ENCODE results near the gene KSR1.

DNA sequence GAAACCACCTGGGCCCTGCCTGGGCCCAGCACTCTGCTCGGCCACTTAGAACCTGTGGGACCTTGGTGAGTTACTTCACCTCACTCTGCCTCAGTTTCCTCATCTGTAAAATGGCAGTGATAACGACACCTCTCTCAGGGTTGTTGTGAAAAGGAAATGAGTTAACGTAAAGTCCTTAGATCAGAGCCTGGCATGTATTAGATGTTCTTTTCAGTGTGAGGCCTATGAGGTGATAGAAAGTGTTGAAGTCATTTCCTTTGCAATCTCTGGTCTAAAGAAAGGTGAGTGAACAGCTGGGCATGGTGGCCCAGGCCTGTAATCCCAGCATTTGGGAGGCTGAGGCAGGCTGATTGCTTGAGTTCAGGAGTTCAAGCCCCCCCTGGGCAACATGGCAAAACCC is 123.1 kb downstream of the KSR1 start:
- TF ChIP-seq, protein P1, sequence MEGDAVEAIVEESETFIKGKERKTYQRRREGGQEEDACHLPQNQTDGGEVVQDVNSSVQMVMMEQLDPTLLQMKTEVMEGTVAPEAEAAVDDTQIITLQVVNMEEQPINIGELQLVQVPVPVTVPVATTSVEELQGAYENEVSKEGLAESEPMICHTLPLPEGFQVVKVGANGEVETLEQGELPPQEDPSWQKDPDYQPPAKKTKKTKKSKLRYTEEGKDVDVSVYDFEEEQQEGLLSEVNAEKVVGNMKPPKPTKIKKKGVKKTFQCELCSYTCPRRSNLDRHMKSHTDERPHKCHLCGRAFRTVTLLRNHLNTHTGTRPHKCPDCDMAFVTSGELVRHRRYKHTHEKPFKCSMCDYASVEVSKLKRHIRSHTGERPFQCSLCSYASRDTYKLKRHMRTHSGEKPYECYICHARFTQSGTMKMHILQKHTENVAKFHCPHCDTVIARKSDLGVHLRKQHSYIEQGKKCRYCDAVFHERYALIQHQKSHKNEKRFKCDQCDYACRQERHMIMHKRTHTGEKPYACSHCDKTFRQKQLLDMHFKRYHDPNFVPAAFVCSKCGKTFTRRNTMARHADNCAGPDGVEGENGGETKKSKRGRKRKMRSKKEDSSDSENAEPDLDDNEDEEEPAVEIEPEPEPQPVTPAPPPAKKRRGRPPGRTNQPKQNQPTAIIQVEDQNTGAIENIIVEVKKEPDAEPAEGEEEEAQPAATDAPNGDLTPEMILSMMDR (conservative IDR thresholded peaks at IDR 0.05; ENCODE audit: low read depth, low read length), result no peak
- TF ChIP-seq POLR2A (IDR thresholded peaks at IDR 0.05; ENCODE audit: low read depth, low read length) (no peak), RCOR1 (IDR thresholded peaks at IDR 0.05; ENCODE audit: insufficient replicate concordance, low read length) (no peak)
